Psoas muscle (tissue), 8 donors: ENCODE results near the gene SMCO4. TPM values are rescaled to one million over a fixed set of nuclear protein-coding genes. Genes with fewer than 3 reads are reported as not detected.

ENCODE experiments used
- ATAC-seq, 4 donors: fragments of 200-7000 bp; cut with Tn5 transposase; one replicate each; pipeline ENCODE4 v1.9.1; 2020; ENCODE audit warnings: moderate library complexity in 3 of 4, mild to moderate bottlenecking in 2 of 4
- DNase-seq, 2 donors: peaks; one replicate each; pipeline ENCODE4 v3.0.0-alpha.2; 2020
- H3K27ac ChIP-seq: fragments of 200-600 bp; one replicate; pipeline ENCODE4 v1.8.0; 2022
- H3K27me3 ChIP-seq, 3 donors: fragments of 200-600 bp in 1 of 3; one replicate each; pipeline versions ENCODE4 v1.6.1 to v1.8.0; 2013 to 2022; ENCODE audit warnings: low read length in 2 of 3, mild to moderate bottlenecking in 2 of 3, moderate library complexity in 1 of 3; ENCODE audit not compliant: insufficient read depth in 3 of 3
- H3K36me3 ChIP-seq, 2 donors: fragments of 200-600 bp in 1 of 2; one replicate each; pipeline versions ENCODE4 v1.6.1 to v1.8.0; 2013 to 2022; ENCODE audit warnings: low read depth in 1 of 2, mild to moderate bottlenecking in 1 of 2, moderate library complexity in 1 of 2; ENCODE audit not compliant: insufficient read depth in 1 of 2
- H3K4me1 ChIP-seq: fragments of 200-600 bp; one replicate; pipeline ENCODE4 v1.8.0; 2022
- H3K4me3 ChIP-seq: fragments of 200-600 bp; one replicate; pipeline ENCODE4 v1.8.0; 2022; ENCODE audit warnings: mild to moderate bottlenecking
- H3K9me3 ChIP-seq: fragments of 200-600 bp; one replicate; pipeline ENCODE4 v1.8.0; 2022
- CTCF ChIP-seq: fragments of 200-600 bp; IDR thresholded peaks from one replicate; pipeline ENCODE4 v1.8.0; 2022; ENCODE audit warnings: antibody characterized with exemption
- WGBS, 3 donors: extraction: QIAGEN DNeasy Blood & Tissue Kit; methylation state at CpG; one replicate each; pipeline versions ENCODE4 v1.1.6 to v1.1.7; 2013; 5-methylcytosine and 5-hydroxymethylcytosine counted together
- intact Hi-C, 2 donors: fragments of 100-400 bp; cut with DNase I; formaldehyde crosslinking; loops; one replicate each; pipeline versions ENCODE4 v1.11.0 to v1.14.2; 2022
- polyA plus RNA-seq, 3 donors: library from polyadenylated mRNA; stranded (reverse); fragments of 200-250 nt; gene quantifications; one replicate each; pipeline ENCODE4 v1.2.3, GENCODE V29; 2013
- total RNA-seq, 4 donors: library from RNA; stranded (reverse); fragmentation: NEBNext Ultra II Directional in 2 of 4; extraction: Animal tissue kit (Norgen Biotek cat#: 25700) in 2 of 4; gene quantifications; one replicate each; pipeline versions ENCODE4 v1.2.1 to v1.2.4, GENCODE V29; 2021 to 2023
- donor health status: healthy with polysubstance abuse.
- donor health status: DM: no; HTN: no; CAD: no; lungs with moderate emphysema.
- donor health status: Bipolar disorder and iron deficiency.
- donor health status: healthy.
- donor health status: DM: yes; HTN: yes; CAD: no.
- donor health status: DM: no; HTN: no; CAD: no.
- donor health status: DM: no; HTN: no; CAD: no.
- donor health status: DM: yes; HTN: yes; CAD: no.

The SMCO4 gene
- total and polyA plus RNA-seq, 7 donors: 3.5 to 21.8 (median 8.6) TPM

- no peak for TF ChIP-seq CTCF
- Histone ChIP-seq H3K27me3 (no peaks in the 10 kb centered on the region), H3K27ac (no peak overlapping the region), H3K4me3 (no peak overlapping the region), H3K36me3 (no peaks in the 10 kb centered on the region), H3K9me3 (no peaks in the 10 kb centered on the region), H3K4me1 (peaks cover 42% of the 10 kb centered on the region)
- ATAC-seq: no peak
- WGBS, 3 donors: 77 to 89% (median 79%) methylated on average over 6 of the region's 6 CpGs
- no peak for DNase-seq
- intact Hi-C loops: no loop called here
Measured at GRCh38 chr11:93524173-93524536, 19.0 kb downstream of the SMCO4 start.

- Histone ChIP-seq H3K4me1 (peaks cover 12% of the 10 kb centered on the region), H3K27ac (no peak overlapping the region), H3K36me3 (no peaks in the 10 kb centered on the region), H3K4me3 (no peak overlapping the region), H3K9me3 (no peaks in the 10 kb centered on the region), H3K27me3 (no peaks in the 10 kb centered on the region)
- ATAC-seq (no peak), DNase-seq (no peak)
- TF ChIP-seq CTCF: no peak
- 81 to 92% (median 83%) methylated on average over 5 of the region's 5 CpGs for WGBS, 3 donors
- intact Hi-C loops: no loop called here
Measured at GRCh38 chr11:93520726-93521509, 22.3 kb downstream of the SMCO4 start.

- Histone ChIP-seq H3K4me3 (no peak overlapping the region), H3K4me1 (no peaks in the 10 kb centered on the region), H3K9me3 (no peaks in the 10 kb centered on the region), H3K27me3 (no peaks in the 10 kb centered on the region), H3K27ac (no peak overlapping the region), H3K36me3 (no peaks in the 10 kb centered on the region)
- ATAC-seq (no peak), DNase-seq (no peak)
- intact Hi-C loops: no loop called here
- no peak for TF ChIP-seq CTCF
- 69 to 85% (median 80%) methylated on average over 1 of the region's 1 CpG for WGBS, 3 donors
Measured at GRCh38 chr11:93519179-93519578, 24.0 kb downstream of the SMCO4 start.

- H3K4me3 ChIP-seq: no peak overlapping the region
- intact Hi-C loops: no loop called here
- H3K4me1 ChIP-seq: no peaks in the 10 kb centered on the region
- H3K27me3 ChIP-seq: no peaks in the 10 kb centered on the region
- H3K27ac ChIP-seq: no peak overlapping the region
- TF ChIP-seq CTCF: no peak
- no peaks in the 10 kb centered on the region for H3K36me3 ChIP-seq
- no peaks in the 10 kb centered on the region for H3K9me3 ChIP-seq
- WGBS, 3 donors: 95 to 97% (median 96%) methylated on average over 3 of the region's 3 CpGs
- DNase-seq (no peak), ATAC-seq (no peak)
Measured at GRCh38 chr11:93518081-93518480, 25.1 kb downstream of the SMCO4 start.

- H3K36me3 ChIP-seq: no peaks in the 10 kb centered on the region
- WGBS, 3 donors: 95 to 97% (median 96%) methylated on average over 4 of the region's 4 CpGs
- H3K9me3 ChIP-seq: no peaks in the 10 kb centered on the region
- DNase-seq (no peak), ATAC-seq (no peak)
- TF ChIP-seq CTCF: no peak
- H3K27ac ChIP-seq: no peak overlapping the region
- H3K4me3 ChIP-seq: no peak overlapping the region
- intact Hi-C loops: no loop called here
- H3K27me3 ChIP-seq: no peaks in the 10 kb centered on the region
- no peaks in the 10 kb centered on the region for H3K4me1 ChIP-seq
Measured at GRCh38 chr11:93517611-93518010, 25.6 kb downstream of the SMCO4 start.
